Renal cortical epithelial cell (primary cell): ENCODE results near the gene GLTP. TPM values are rescaled to one million over a fixed set of nuclear protein-coding genes. Genes with fewer than 3 reads are reported as not detected.

Experiments
- total RNA-seq: library from RNA; depleted of rRNA; stranded (reverse); fragments of >200 nt; gene quantifications from 2 replicates; pipeline ENCODE4 v1.2.3, GENCODE V29; 2014

Gene GLTP
- total RNA-seq, 1 donor from 2014 or later, result 45.4 TPM

Other genes with a start within 250 kb of the GLTP start
- 0.35 and 3.1 TPM in 2 replicates for gene FAM222A, start 166.7 kb downstream of the GLTP start, total RNA-seq
- gene TRPV4, start 47.1 kb downstream of the GLTP start, total RNA-seq, result 0.69 and 5.3 TPM in 2 replicates
- gene TCHP, start 19.7 kb upstream of the GLTP start, total RNA-seq, result 3.6 and 13.3 TPM in 2 replicates
- 26.4 and 51.5 TPM in 2 replicates for gene GIT2, start 115.8 kb upstream of the GLTP start, total RNA-seq
- 79.6 and 185 TPM in 2 replicates for gene ANKRD13A, start 118.9 kb upstream of the GLTP start, total RNA-seq
- gene C12orf76, start 168.0 kb upstream of the GLTP start, total RNA-seq, result 5.4 and 31.7 TPM in 2 replicates
- 10.2 and 27.8 TPM in 2 replicates for gene IFT81, start 243.8 kb upstream of the GLTP start, total RNA-seq